MM.1S (cell line): ENCODE measurements around the gene EIF3A.

Experiments
- DNase-seq: peaks from one replicate; pipeline ENCODE4 v3.0.0-alpha.2; 2015
- H2AFZ ChIP-seq: fragments of 300-600 bp; sonication (generic); 2 replicates; pipeline ENCODE4 v1.6.0; 2016; ENCODE audit warnings: antibody characterized with exemption, low read length
- H3F3A ChIP-seq: fragments of 300-600 bp; sonication (generic); 2 replicates; pipeline ENCODE4 v1.6.1; 2016; ENCODE audit warnings: mild to moderate bottlenecking, antibody characterized with exemption, low read length, moderate library complexity, mixed read lengths; ENCODE audit not compliant: insufficient read depth
- H3K27ac ChIP-seq: fragments of 300-600 bp; sonication (generic); 2 replicates; pipeline ENCODE4 v1.5.1; 2016; ENCODE audit warnings: mild to moderate bottlenecking, low read length
- H3K27me3 ChIP-seq: fragments of 300-600 bp; sonication (generic); replicated peaks from 2 replicates; pipeline ENCODE4 v1.6.0; 2016; ENCODE audit warnings: low read length; ENCODE audit not compliant: insufficient read depth
- H3K36me3 ChIP-seq: fragments of 300-600 bp; sonication (generic); replicated peaks from 2 replicates; pipeline ENCODE4 v1.6.1; 2016; ENCODE audit warnings: mild to moderate bottlenecking, low read length, mixed read lengths; ENCODE audit not compliant: insufficient read depth
- H3K4me1 ChIP-seq: fragments of 300-600 bp; sonication (generic); 2 replicates; pipeline ENCODE4 v1.6.1; 2016; ENCODE audit warnings: low read length, mixed read lengths
- H3K4me2 ChIP-seq: fragments of 300-600 bp; sonication (generic); 2 replicates; pipeline ENCODE4 v1.6.0; 2016; ENCODE audit warnings: low read depth, low read length
- H3K4me3 ChIP-seq: fragments of 300-600 bp; sonication (generic); 2 replicates; pipeline ENCODE4 v1.5.1; 2016; ENCODE audit warnings: low read length, mixed read lengths
- H3K79me2 ChIP-seq: fragments of 300-600 bp; sonication (generic); 2 replicates; pipeline ENCODE4 v1.6.1; 2016; ENCODE audit warnings: mixed run types, low read length, mixed read lengths
- H3K9ac ChIP-seq: fragments of 300-600 bp; sonication (generic); 2 replicates; pipeline ENCODE4 v1.6.1; 2016; ENCODE audit warnings: low read length, mixed read lengths
- H3K9me2 ChIP-seq: fragments of 300-600 bp; sonication (generic); replicated peaks from 2 replicates; pipeline ENCODE4 v1.6.1; 2016; ENCODE audit warnings: mild to moderate bottlenecking, low read length, mixed read lengths; ENCODE audit not compliant: insufficient read depth
- H3K9me3 ChIP-seq: fragments of 300-600 bp; sonication (generic); replicated peaks from 2 replicates; pipeline ENCODE4 v1.6.1; 2016; ENCODE audit warnings: mild to moderate bottlenecking, low read length, mixed read lengths; ENCODE audit not compliant: insufficient read depth
- H4K20me1 ChIP-seq: fragments of 300-600 bp; sonication (generic); 2 replicates; pipeline ENCODE4 v1.6.1; 2016; ENCODE audit warnings: mild to moderate bottlenecking, low read length, moderate library complexity, mixed read lengths; ENCODE audit not compliant: insufficient read depth
- EZH2 ChIP-seq: fragments of 300-600 bp; sonication (generic); optimal IDR thresholded peaks from 2 replicates; pipeline ENCODE3; 2017; ENCODE audit warnings: low read depth, mild to moderate bottlenecking, antibody characterized with exemption, low read length, mixed read lengths
- EZH2phosphoT487 ChIP-seq: fragments of 300-600 bp; sonication (generic); IDR thresholded peaks from 2 replicates; pipeline ENCODE4 v1.6.1; 2018; ENCODE audit warnings: antibody characterized with exemption, low read length
- TF ChIP-seq, protein P1 (sequence below): fragments of 300-600 bp; sonication (generic); IDR thresholded peaks from 2 replicates; pipeline ENCODE4 v1.5.1; 2016; ENCODE audit warnings: antibody characterized with exemption, low read length, mixed read lengths

Gene EIF3A

DNA sequence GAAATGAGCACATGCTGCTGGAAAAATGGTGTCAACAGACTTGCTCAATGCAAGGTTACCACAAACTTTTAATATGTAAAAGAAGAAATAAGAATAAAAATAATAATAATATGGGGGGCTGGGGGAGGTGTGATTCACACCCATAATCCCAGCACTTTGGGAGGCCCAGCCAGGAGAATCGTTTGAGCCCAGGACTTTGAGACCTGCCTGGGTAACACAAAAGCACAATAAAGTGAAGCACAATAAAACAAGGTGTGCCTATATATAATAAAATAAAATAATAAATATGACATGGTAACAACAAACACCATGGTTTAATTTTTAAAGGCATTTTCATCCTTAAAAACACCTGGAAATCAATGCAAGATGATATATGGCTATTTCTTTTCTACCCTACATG is 25.1 kb downstream of the EIF3A start:
- Histone ChIP-seq H3K79me2 (peaks cover 97% of the 10 kb centered on the region), H3K27me3 (no peaks in the 10 kb centered on the region), H3F3A (no peaks in the 10 kb centered on the region; the same call in 1 of the 2 replicates), H3K9me2 (no peaks in the 10 kb centered on the region), H4K20me1 (peaks cover 14% of the 10 kb centered on the region; the same call in 1 of the 2 replicates), H3K4me1 (no peaks in the 10 kb centered on the region), H3K4me3 (no peak overlapping the region), H3K9ac (no peak overlapping the region), H3K27ac (no peak overlapping the region), H3K9me3 (no peaks in the 10 kb centered on the region), H2AFZ (no peak overlapping the region), H3K36me3 (peaks cover 50% of the 10 kb centered on the region), H3K4me2 (no peak overlapping the region)
- TF ChIP-seq EZH2phosphoT487 (no peak), EZH2 (no peak)
- TF ChIP-seq, protein P1, sequence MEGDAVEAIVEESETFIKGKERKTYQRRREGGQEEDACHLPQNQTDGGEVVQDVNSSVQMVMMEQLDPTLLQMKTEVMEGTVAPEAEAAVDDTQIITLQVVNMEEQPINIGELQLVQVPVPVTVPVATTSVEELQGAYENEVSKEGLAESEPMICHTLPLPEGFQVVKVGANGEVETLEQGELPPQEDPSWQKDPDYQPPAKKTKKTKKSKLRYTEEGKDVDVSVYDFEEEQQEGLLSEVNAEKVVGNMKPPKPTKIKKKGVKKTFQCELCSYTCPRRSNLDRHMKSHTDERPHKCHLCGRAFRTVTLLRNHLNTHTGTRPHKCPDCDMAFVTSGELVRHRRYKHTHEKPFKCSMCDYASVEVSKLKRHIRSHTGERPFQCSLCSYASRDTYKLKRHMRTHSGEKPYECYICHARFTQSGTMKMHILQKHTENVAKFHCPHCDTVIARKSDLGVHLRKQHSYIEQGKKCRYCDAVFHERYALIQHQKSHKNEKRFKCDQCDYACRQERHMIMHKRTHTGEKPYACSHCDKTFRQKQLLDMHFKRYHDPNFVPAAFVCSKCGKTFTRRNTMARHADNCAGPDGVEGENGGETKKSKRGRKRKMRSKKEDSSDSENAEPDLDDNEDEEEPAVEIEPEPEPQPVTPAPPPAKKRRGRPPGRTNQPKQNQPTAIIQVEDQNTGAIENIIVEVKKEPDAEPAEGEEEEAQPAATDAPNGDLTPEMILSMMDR = no peak
- DNase-seq = no peak

DNA sequence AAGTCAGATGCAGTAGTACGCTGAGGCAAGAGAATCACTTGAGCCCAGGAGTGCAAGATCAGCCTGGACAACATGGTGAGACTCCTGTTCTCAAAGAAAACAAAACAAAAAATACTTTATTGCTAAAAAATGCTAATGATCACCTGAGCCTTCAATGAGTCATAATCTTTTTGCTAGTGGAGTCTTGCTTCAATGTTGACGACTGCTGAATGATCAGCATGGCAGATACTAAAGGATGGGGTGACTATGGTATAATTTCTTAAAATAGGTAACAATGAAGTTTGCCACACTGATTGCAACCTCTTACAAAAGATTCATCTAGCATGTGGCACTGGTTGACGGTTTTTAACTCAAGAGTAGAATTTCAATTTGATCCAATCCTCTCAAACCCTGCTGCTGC is 28.8 kb downstream of the EIF3A start:
- no peaks in the 10 kb centered on the region for H3K4me1 ChIP-seq
- peaks cover 28% of the 10 kb centered on the region for H3K36me3 ChIP-seq
- H3K9ac ChIP-seq = no peak overlapping the region
- H3K27me3 ChIP-seq = no peaks in the 10 kb centered on the region
- DNase-seq = no peak
- peaks cover 97% of the 10 kb centered on the region for H3K79me2 ChIP-seq
- H3K9me2 ChIP-seq = no peaks in the 10 kb centered on the region
- H3K9me3 ChIP-seq = no peaks in the 10 kb centered on the region
- peaks cover 14% of the 10 kb centered on the region; the same call in 1 of the 2 replicates for H4K20me1 ChIP-seq
- TF ChIP-seq EZH2phosphoT487 (no peak), EZH2 (no peak)
- TF ChIP-seq, protein P1 = no peak
- no peak overlapping the region for H3K27ac ChIP-seq
- no peak overlapping the region for H3K4me3 ChIP-seq
- H3F3A ChIP-seq = no peaks in the 10 kb centered on the region; the same call in 1 of the 2 replicates
- no peak overlapping the region for H2AFZ ChIP-seq
- no peak overlapping the region for H3K4me2 ChIP-seq

DNA sequence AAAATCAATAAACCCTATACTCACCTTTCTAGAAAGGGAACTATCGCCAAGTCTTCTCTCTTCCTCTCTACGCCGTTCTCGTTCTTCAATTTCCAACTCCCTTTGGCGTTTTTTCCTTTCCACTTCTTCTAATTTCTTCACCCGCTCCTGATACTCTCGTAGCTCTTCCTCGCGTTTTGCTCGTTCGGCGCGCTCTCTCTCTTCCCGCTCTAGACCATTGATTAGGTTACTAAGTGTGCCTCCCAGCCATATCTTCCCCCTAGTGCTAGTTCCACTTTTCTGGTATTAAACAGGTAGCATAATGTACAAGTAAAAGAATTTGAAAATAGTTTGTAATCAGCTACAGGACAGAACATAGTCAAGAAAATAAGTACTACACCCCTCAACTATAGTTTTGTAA is 30.8 kb downstream of the EIF3A start:
- H3K9me2 ChIP-seq = no peaks in the 10 kb centered on the region
- H3K4me3 ChIP-seq = no peak overlapping the region
- H4K20me1 ChIP-seq = peaks cover 32% of the 10 kb centered on the region
- peaks cover 31% of the 10 kb centered on the region for H3K36me3 ChIP-seq
- no peak overlapping the region for H3K27ac ChIP-seq
- DNase-seq = no peak
- H3F3A ChIP-seq = no peaks in the 10 kb centered on the region; the same call in 1 of the 2 replicates
- H3K9me3 ChIP-seq = no peaks in the 10 kb centered on the region
- no peak overlapping the region for H3K4me2 ChIP-seq
- H3K79me2 ChIP-seq = peaks cover 99% of the 10 kb centered on the region
- no peaks in the 10 kb centered on the region for H3K4me1 ChIP-seq
- H3K9ac ChIP-seq = no peak overlapping the region
- TF ChIP-seq, protein P1 = no peak
- no peak for TF ChIP-seq EZH2phosphoT487
- TF ChIP-seq EZH2 = no peak
- H3K27me3 ChIP-seq = no peaks in the 10 kb centered on the region
- no peak overlapping the region for H2AFZ ChIP-seq
